Measurements from ENCODE around the gene MYLK4. TPM values are rescaled to one million over a fixed set of nuclear protein-coding genes. Genes with fewer than 3 reads are reported as not detected.

Gene MYLK4
- total RNA-seq, 1 experiment from 2014 or later = 0.93 TPM

GRCh38 chr6:2665146-2666070 lies 85.3 kb downstream of the MYLK4 start:
- no peaks in the 10 kb centered on the region for H3K27me3 Mint-ChIP-seq (ENCODE audit: insufficient read depth, unreplicated experiment)
- intact Hi-C loops (cut with micrococcal nuclease) = no loop called here
- no TSS peak for BruUV-seq (replicated peaks)
- no peaks in the 10 kb centered on the region for H3K9me3 Mint-ChIP-seq (ENCODE audit: unreplicated experiment)
- ChIA-PET CTCF (interaction anchor here (0.6 kb wide), 2 partner anchors 132 to 1100 kb away, joined by 4 read pairs; no protein-coding TSS in a partner anchor), POLR2A (interaction anchor here (1.4 kb wide), 1 partner anchor 18 kb away, joined by 4 read pairs; no protein-coding TSS in a partner anchor)
- no peak for TF ChIP-seq CTCF (IDR thresholded peaks at IDR 0.05; ENCODE audit: unreplicated experiment)
- no peak overlapping the region for H3K4me3 Mint-ChIP-seq (ENCODE audit: unreplicated experiment)
- H3K27ac Mint-ChIP-seq (ENCODE audit: low read depth, unreplicated experiment) = no peak overlapping the region
- peaks cover 8% of the 10 kb centered on the region for H3K4me1 Mint-ChIP-seq (ENCODE audit: insufficient read depth, unreplicated experiment)
- peak; percentile 16 for DNase-seq (ENCODE audit: unreplicated experiment)
- H3K36me3 Mint-ChIP-seq (ENCODE audit: insufficient read depth, unreplicated experiment) = no peaks in the 10 kb centered on the region

GRCh38 chr6:2663123-2663522 lies 87.6 kb downstream of the MYLK4 start:
- intact Hi-C loops (cut with micrococcal nuclease) = no loop called here
- no TSS peak for BruUV-seq (replicated peaks)
- peaks cover 29% of the 10 kb centered on the region for H3K4me1 Mint-ChIP-seq (ENCODE audit: insufficient read depth, unreplicated experiment)
- no peaks in the 10 kb centered on the region for H3K36me3 Mint-ChIP-seq (ENCODE audit: insufficient read depth, unreplicated experiment)
- no peak for TF ChIP-seq CTCF (IDR thresholded peaks at IDR 0.05; ENCODE audit: unreplicated experiment)
- no peaks in the 10 kb centered on the region for H3K27me3 Mint-ChIP-seq (ENCODE audit: insufficient read depth, unreplicated experiment)
- no peak overlapping the region for H3K4me3 Mint-ChIP-seq (ENCODE audit: unreplicated experiment)
- ChIA-PET CTCF (no interaction called here), POLR2A (no interaction called here)
- no peak overlapping the region for H3K27ac Mint-ChIP-seq (ENCODE audit: low read depth, unreplicated experiment)
- no peaks in the 10 kb centered on the region for H3K9me3 Mint-ChIP-seq (ENCODE audit: unreplicated experiment)
- no peak for DNase-seq (ENCODE audit: unreplicated experiment)

- ChIA-PET CTCF (interaction anchor here (0.5 kb wide), 1 partner anchor 10 kb away, joined by 3 read pairs; no protein-coding TSS in a partner anchor), POLR2A (no interaction called here)
- Mint-ChIP-seq H3K4me3 (ENCODE audit: unreplicated experiment) (no peak overlapping the region), H3K27me3 (ENCODE audit: insufficient read depth, unreplicated experiment) (no peaks in the 10 kb centered on the region), H3K9me3 (ENCODE audit: unreplicated experiment) (peaks cover 6% of the 10 kb centered on the region), H3K27ac (ENCODE audit: low read depth, unreplicated experiment) (no peak overlapping the region), H3K36me3 (ENCODE audit: insufficient read depth, unreplicated experiment) (no peaks in the 10 kb centered on the region), H3K4me1 (ENCODE audit: insufficient read depth, unreplicated experiment) (peaks cover 37% of the 10 kb centered on the region)
- BruUV-seq (replicated peaks) = no TSS peak
- no peak for DNase-seq (ENCODE audit: unreplicated experiment)
- no peak for TF ChIP-seq CTCF (IDR thresholded peaks at IDR 0.05; ENCODE audit: unreplicated experiment)
- intact Hi-C loops (cut with micrococcal nuclease) = no loop called here
Observed at GRCh38 chr6:2661651-2662050, 89.1 kb downstream of the MYLK4 start.

- intact Hi-C loops (cut with micrococcal nuclease) = no loop called here
- H3K4me1 Mint-ChIP-seq (ENCODE audit: insufficient read depth, unreplicated experiment) = peaks cover 28% of the 10 kb centered on the region
- ChIA-PET CTCF (interaction anchor here (0.9 to 1.9 kb wide), 2 partner anchors 26 to 452 kb away, joined by 3 to 4 read pairs; no protein-coding TSS in a partner anchor), POLR2A (interaction anchor here (0.6 to 1.7 kb wide), 6 partner anchors 11 to 326 kb away, joined by 3 to 4 read pairs (median 3); partner anchors contain the start of gene WRNIP1)
- peak; percentile 59 for DNase-seq (ENCODE audit: unreplicated experiment)
- H3K27me3 Mint-ChIP-seq (ENCODE audit: insufficient read depth, unreplicated experiment) = no peaks in the 10 kb centered on the region
- no peak for TF ChIP-seq CTCF (IDR thresholded peaks at IDR 0.05; ENCODE audit: unreplicated experiment)
- BruUV-seq (replicated peaks) = no TSS peak
- H3K36me3 Mint-ChIP-seq (ENCODE audit: insufficient read depth, unreplicated experiment) = no peaks in the 10 kb centered on the region
- peak overlapping the region; percentile 0 for H3K27ac Mint-ChIP-seq (ENCODE audit: low read depth, unreplicated experiment)
- peaks cover 6% of the 10 kb centered on the region for H3K9me3 Mint-ChIP-seq (ENCODE audit: unreplicated experiment)
- H3K4me3 Mint-ChIP-seq (ENCODE audit: unreplicated experiment) = no peak overlapping the region
Observed at GRCh38 chr6:2659882-2660281, 90.8 kb downstream of the MYLK4 start.
